ENCODE data around the gene KIAA1143.

Gene KIAA1143

DNA sequence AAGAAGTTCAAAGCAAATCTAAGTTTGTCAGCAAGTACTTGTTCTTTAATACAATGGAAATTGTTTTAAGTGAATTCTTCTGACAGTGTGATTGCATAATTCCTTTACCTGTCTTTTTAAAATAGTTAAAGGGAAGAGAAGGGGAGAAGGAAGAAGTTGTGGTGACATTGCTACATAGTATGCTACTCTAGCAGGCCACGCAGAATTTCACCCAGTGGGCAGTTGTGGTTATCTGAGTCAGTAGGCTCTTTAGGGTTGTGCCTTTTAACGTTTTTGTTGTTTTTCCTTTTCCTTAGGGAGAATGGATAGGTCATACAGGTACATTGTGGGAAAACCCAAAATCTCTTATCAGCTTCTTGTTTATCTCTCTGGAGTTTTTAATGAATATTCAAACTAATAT lies 40.6 kb upstream of the KIAA1143 start:
- H3F3A ChIP-seq (ENCODE audit: insufficient read depth) = no peaks in the 10 kb centered on the region
- H3K9ac ChIP-seq (ENCODE audit: low read length) = no peak overlapping the region
- no peaks in the 10 kb centered on the region for H3K9me3 ChIP-seq (ENCODE audit: insufficient read depth, low read length)
- H3K27ac ChIP-seq (ENCODE audit: low read depth, low read length) = no peak overlapping the region
- H3K9me2 ChIP-seq (replicated peaks; ENCODE audit: insufficient read depth, low read length) = no peaks in the 10 kb centered on the region
- no peaks in the 10 kb centered on the region for H3K79me2 ChIP-seq (ENCODE audit: insufficient read depth, low read length)
- H2AFZ ChIP-seq (ENCODE audit: low read depth, low read length, severe bottlenecking) = no peak overlapping the region
- H4K20me1 ChIP-seq (ENCODE audit: low read depth, low read length) = no peaks in the 10 kb centered on the region
- TF ChIP-seq EZH2phosphoT487 (conservative IDR thresholded peaks at IDR 0.05; ENCODE audit: low read length) = no peak
- TF ChIP-seq, protein P1, sequence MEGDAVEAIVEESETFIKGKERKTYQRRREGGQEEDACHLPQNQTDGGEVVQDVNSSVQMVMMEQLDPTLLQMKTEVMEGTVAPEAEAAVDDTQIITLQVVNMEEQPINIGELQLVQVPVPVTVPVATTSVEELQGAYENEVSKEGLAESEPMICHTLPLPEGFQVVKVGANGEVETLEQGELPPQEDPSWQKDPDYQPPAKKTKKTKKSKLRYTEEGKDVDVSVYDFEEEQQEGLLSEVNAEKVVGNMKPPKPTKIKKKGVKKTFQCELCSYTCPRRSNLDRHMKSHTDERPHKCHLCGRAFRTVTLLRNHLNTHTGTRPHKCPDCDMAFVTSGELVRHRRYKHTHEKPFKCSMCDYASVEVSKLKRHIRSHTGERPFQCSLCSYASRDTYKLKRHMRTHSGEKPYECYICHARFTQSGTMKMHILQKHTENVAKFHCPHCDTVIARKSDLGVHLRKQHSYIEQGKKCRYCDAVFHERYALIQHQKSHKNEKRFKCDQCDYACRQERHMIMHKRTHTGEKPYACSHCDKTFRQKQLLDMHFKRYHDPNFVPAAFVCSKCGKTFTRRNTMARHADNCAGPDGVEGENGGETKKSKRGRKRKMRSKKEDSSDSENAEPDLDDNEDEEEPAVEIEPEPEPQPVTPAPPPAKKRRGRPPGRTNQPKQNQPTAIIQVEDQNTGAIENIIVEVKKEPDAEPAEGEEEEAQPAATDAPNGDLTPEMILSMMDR (IDR thresholded peaks at IDR 0.05; ENCODE audit: insufficient read depth, low read length, poor library complexity, severe bottlenecking) = no peak
- H3K4me2 ChIP-seq (ENCODE audit: low read depth, low read length, poor library complexity, severe bottlenecking) = no peak overlapping the region
- no peak overlapping the region for H3K4me3 ChIP-seq (ENCODE audit: insufficient read depth, low read length, poor library complexity, severe bottlenecking)
- H3K36me3 ChIP-seq (ENCODE audit: low read length) = peaks cover 67% of the 10 kb centered on the region
- no peaks in the 10 kb centered on the region for H3K27me3 ChIP-seq (ENCODE audit: low read length)

DNA sequence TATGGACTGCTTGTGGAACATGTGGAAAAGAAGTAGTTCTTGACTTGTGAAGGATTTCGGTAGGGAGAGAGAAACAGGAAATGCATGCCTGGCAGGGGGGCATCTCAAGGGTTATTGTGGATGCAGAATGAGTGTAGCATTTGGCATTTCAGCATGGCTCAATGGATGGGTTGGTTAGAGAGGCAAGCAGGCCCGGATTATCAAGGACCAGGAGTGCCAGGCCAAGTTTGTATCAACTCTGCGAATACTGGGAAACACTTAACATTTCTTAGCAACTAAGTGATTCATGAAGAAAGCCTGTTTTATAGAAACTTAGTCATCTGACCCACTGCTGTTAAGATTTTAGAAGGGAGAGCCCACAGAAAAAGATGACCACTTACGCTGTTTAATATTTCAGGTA lies 33.8 kb upstream of the KIAA1143 start:
- H3K27me3 ChIP-seq (ENCODE audit: low read length) = no peaks in the 10 kb centered on the region
- TF ChIP-seq EZH2phosphoT487 (conservative IDR thresholded peaks at IDR 0.05; ENCODE audit: low read length) = no peak
- TF ChIP-seq, protein P1 (IDR thresholded peaks at IDR 0.05; ENCODE audit: insufficient read depth, low read length, poor library complexity, severe bottlenecking) = no peak
- no peak overlapping the region for H3K4me2 ChIP-seq (ENCODE audit: low read depth, low read length, poor library complexity, severe bottlenecking)
- H3K79me2 ChIP-seq (ENCODE audit: insufficient read depth, low read length) = peaks cover 17% of the 10 kb centered on the region; the same call in 1 of the 2 replicates
- H3F3A ChIP-seq (ENCODE audit: insufficient read depth) = no peaks in the 10 kb centered on the region
- no peaks in the 10 kb centered on the region for H4K20me1 ChIP-seq (ENCODE audit: low read depth, low read length)
- no peak overlapping the region for H2AFZ ChIP-seq (ENCODE audit: low read depth, low read length, severe bottlenecking)
- H3K9ac ChIP-seq (ENCODE audit: low read length) = no peak overlapping the region
- no peaks in the 10 kb centered on the region for H3K9me3 ChIP-seq (ENCODE audit: insufficient read depth, low read length)
- H3K36me3 ChIP-seq (ENCODE audit: low read length) = peaks cover 49% of the 10 kb centered on the region
- H3K9me2 ChIP-seq (replicated peaks; ENCODE audit: insufficient read depth, low read length) = no peaks in the 10 kb centered on the region
- no peak overlapping the region for H3K27ac ChIP-seq (ENCODE audit: low read depth, low read length)
- H3K4me3 ChIP-seq (ENCODE audit: insufficient read depth, low read length, poor library complexity, severe bottlenecking) = no peak overlapping the region

DNA sequence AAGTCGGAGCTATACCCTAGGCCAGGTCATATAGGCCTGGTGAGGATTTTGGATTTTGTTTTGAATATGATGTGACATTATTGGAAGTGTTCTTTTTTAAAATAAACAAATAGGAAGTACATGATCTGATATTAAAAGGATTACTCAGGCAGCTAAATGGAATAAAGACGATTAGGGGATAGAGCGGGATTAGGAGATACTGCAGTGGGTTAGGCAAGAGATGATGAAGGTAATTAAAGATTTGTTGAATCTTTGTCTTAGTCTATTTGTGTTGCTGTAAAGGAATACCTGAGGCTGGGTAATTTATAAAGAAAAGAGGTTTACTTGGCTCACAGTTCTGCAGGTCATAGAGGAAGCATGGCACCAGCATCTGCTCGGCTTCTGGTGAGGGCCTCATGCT lies 21.5 kb upstream of the KIAA1143 start:
- no peaks in the 10 kb centered on the region for H4K20me1 ChIP-seq (ENCODE audit: low read depth, low read length)
- no peaks in the 10 kb centered on the region for H3K79me2 ChIP-seq (ENCODE audit: insufficient read depth, low read length)
- H3K27ac ChIP-seq (ENCODE audit: low read depth, low read length) = no peak overlapping the region
- peaks cover 6% of the 10 kb centered on the region; the same call in 1 of the 2 replicates for H3F3A ChIP-seq (ENCODE audit: insufficient read depth)
- peaks cover 47% of the 10 kb centered on the region for H3K36me3 ChIP-seq (ENCODE audit: low read length)
- no peak overlapping the region for H3K4me2 ChIP-seq (ENCODE audit: low read depth, low read length, poor library complexity, severe bottlenecking)
- H3K4me3 ChIP-seq (ENCODE audit: insufficient read depth, low read length, poor library complexity, severe bottlenecking) = no peak overlapping the region
- H3K9ac ChIP-seq (ENCODE audit: low read length) = no peak overlapping the region
- no peaks in the 10 kb centered on the region for H3K27me3 ChIP-seq (ENCODE audit: low read length)
- TF ChIP-seq EZH2phosphoT487 (conservative IDR thresholded peaks at IDR 0.05; ENCODE audit: low read length) = no peak
- no peak overlapping the region for H2AFZ ChIP-seq (ENCODE audit: low read depth, low read length, severe bottlenecking)
- H3K9me3 ChIP-seq (ENCODE audit: insufficient read depth, low read length) = no peaks in the 10 kb centered on the region
- H3K9me2 ChIP-seq (replicated peaks; ENCODE audit: insufficient read depth, low read length) = no peaks in the 10 kb centered on the region

DNA sequence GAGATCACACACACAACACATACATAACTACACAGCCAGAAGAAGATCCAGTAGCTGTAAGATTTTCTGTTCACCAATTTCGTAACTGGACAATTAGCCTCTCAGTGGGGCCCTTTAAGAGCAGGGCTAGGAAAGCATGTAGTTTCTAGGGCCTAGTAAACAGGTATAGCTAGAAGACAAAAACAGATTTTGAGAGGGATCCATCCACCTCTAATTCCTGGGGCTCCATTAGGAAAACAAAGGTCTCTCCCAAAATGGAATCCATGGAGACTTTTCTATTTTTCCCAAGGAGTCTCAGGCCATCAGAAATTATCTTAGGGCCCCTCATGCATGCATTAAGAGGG lies 10.7 kb upstream of the KIAA1143 start:
- TF ChIP-seq, protein P1 (IDR thresholded peaks at IDR 0.05; ENCODE audit: insufficient read depth, low read length, poor library complexity, severe bottlenecking) = no peak
- no peak for TF ChIP-seq EZH2phosphoT487 (conservative IDR thresholded peaks at IDR 0.05; ENCODE audit: low read length)
- H3K9me3 ChIP-seq (ENCODE audit: insufficient read depth, low read length) = peaks cover 27% of the 10 kb centered on the region
- H3K27me3 ChIP-seq (ENCODE audit: low read length) = no peaks in the 10 kb centered on the region
- H3K79me2 ChIP-seq (ENCODE audit: insufficient read depth, low read length) = peaks cover 76% of the 10 kb centered on the region
- no peaks in the 10 kb centered on the region for H4K20me1 ChIP-seq (ENCODE audit: low read depth, low read length)
- no peaks in the 10 kb centered on the region for H3F3A ChIP-seq (ENCODE audit: insufficient read depth)
- no peak overlapping the region for H2AFZ ChIP-seq (ENCODE audit: low read depth, low read length, severe bottlenecking)
- H3K9ac ChIP-seq (ENCODE audit: low read length) = no peak overlapping the region
- H3K36me3 ChIP-seq (ENCODE audit: low read length) = peaks cover 61% of the 10 kb centered on the region
- H3K9me2 ChIP-seq (replicated peaks; ENCODE audit: insufficient read depth, low read length) = no peaks in the 10 kb centered on the region
- no peak overlapping the region for H3K27ac ChIP-seq (ENCODE audit: low read depth, low read length)
- H3K4me2 ChIP-seq (ENCODE audit: low read depth, low read length, poor library complexity, severe bottlenecking) = no peak overlapping the region
- no peak overlapping the region for H3K4me3 ChIP-seq (ENCODE audit: insufficient read depth, low read length, poor library complexity, severe bottlenecking)
